NCI-H446 treated with DMSO at 0.1 percent for 48 hours (cell line): ENCODE data around the gene KLHL34.

Experiments
- DNase-seq: peaks from one replicate; lab custom pipeline; 2025; lab: John Stamatoyannopoulos, UW

The KLHL34 gene

GRCh38 chrX:21658152-21658737, at the start of gene KLHL34:
Gene KLHL34 (minus strand): TSS chrX:21658330. CDS start chrX:21657788, 542 bp downstream.
- no peak for DNase-seq

- no peak for DNase-seq
These were observed 47.1 kb upstream of the KLHL34 start for GRCh38 chrX:21705225-21705624.

GRCh38 chrX:21702725-21703124, 44.6 kb upstream of the KLHL34 start:
- DNase-seq, result no peak

GRCh38 chrX:21700967-21701366, 42.8 kb upstream of the KLHL34 start:
- DNase-seq, result no peak

GRCh38 chrX:21700275-21700674, 42.1 kb upstream of the KLHL34 start:
- no peak for DNase-seq

- no peak for DNase-seq
These were observed 41.0 kb upstream of the KLHL34 start for GRCh38 chrX:21699136-21699535.

- DNase-seq, result no peak
These were observed 40.1 kb upstream of the KLHL34 start for GRCh38 chrX:21698272-21698671.

GRCh38 chrX:21691512-21692018, 33.4 kb upstream of the KLHL34 start:
- no peak for DNase-seq

- no peak for DNase-seq
These were observed 25.8 kb upstream of the KLHL34 start for GRCh38 chrX:21683941-21684340.

GRCh38 chrX:21678048-21678612, 20.0 kb upstream of the KLHL34 start:
- no peak for DNase-seq

GRCh38 chrX:21675931-21676330, 17.8 kb upstream of the KLHL34 start:
- no peak for DNase-seq

GRCh38 chrX:21674430-21675186, 16.5 kb upstream of the KLHL34 start:
- DNase-seq, result no peak

- no peak for DNase-seq
These were observed 8.5 kb upstream of the KLHL34 start for GRCh38 chrX:21666679-21667078.

- DNase-seq, result no peak
These were observed 8.1 kb upstream of the KLHL34 start for GRCh38 chrX:21666252-21666651.

- no peak for DNase-seq
These were observed 4.6 kb upstream of the KLHL34 start for GRCh38 chrX:21662761-21663160.

GRCh38 chrX:21661316-21661715, 3.2 kb upstream of the KLHL34 start:
- DNase-seq, result no peak

- no peak for DNase-seq
These were observed 2.0 kb upstream of the KLHL34 start for GRCh38 chrX:21660156-21660555.

- no peak for DNase-seq
These were observed 1.2 kb upstream of the KLHL34 start for GRCh38 chrX:21659320-21659719.

- no peak for DNase-seq
These were observed 616 bp upstream of the KLHL34 start for GRCh38 chrX:21658746-21659145.

- no peak for DNase-seq
These were observed 595 bp downstream of the KLHL34 start for GRCh38 chrX:21657318-21658151.

- DNase-seq, result no peak
These were observed 1.4 kb downstream of the KLHL34 start for GRCh38 chrX:21656587-21657317.
